Fibroblast of skin of scalp (primary cell): ENCODE data around the gene NBPF9.
"Not testable (repeated sequence)": the region's sequence is repeated elsewhere in the genome, so short reads cannot be mapped to it uniquely, and the experiment has no call there.

ENCODE experiments used
- DNase-seq: peaks from one replicate; pipeline ENCODE4 v3.0.0-alpha.2; 2013

NBPF9 gene

GRCh38 chr1:149015522-149015921 is 87.8 kb downstream of the NBPF9 start:
- DNase-seq: not testable (repeated sequence)

GRCh38 chr1:149013513-149013912 is 89.8 kb downstream of the NBPF9 start:
- not testable (repeated sequence) for DNase-seq

DNA sequence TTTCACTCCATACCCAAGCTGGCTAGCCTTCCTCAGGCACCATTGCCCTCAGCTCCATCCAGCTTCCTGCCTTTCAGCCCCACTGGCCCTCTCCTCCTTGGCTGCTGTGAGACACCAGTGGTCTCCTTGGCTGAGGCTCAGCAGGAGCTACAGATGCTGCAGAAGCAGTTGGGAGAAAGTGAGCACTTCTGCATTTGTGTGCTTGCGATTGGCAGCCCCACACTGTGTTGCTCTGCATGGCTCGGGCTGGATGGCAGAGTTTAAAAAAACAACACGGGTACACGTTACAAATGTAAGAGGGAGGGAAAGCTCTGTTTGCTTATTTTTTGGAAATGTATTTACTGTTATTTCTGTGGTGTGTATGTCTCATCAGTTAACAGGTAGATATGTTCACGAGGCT is 90.8 kb downstream of the NBPF9 start:
- not testable (repeated sequence) for DNase-seq

DNA sequence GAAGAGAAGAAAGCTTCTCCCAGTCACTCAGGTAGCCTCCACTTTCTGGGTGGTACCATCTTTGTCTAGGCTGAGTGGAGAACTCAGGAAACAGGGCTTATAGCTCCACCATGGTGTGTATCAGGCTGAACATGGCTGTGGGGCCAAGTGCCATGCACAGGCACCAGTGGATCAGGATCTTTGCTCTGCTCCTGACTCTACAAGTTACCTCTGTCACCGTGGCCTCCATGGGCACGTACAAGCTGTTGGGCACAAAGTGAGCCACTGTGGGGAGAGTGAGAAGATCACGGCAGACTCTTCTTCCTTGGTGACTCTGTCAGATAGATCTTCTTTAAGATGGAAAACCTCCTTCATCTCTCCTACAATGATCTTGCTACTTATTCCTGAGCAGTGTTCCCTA is 93.6 kb downstream of the NBPF9 start:
- not testable (repeated sequence) for DNase-seq

DNA sequence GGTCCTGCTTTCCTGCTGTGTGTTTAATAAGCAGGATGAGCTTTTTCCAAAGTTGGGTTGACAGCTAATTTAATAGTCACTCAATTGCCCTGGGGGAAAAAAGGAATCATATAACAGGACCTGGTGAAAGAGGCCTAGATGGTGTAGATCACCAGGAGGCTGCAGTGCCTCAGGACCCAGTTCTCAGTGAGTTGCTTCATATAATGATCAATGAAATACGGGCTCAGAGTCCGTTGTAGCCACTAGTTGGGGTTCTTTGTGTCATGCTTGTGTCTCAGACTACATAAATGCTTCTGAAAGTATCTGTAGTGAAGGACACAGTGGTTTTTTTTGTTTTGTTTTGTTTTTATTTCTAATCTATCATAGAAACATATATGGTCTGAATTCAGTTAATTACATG is 94.6 kb downstream of the NBPF9 start:
- not testable (repeated sequence) for DNase-seq

DNA sequence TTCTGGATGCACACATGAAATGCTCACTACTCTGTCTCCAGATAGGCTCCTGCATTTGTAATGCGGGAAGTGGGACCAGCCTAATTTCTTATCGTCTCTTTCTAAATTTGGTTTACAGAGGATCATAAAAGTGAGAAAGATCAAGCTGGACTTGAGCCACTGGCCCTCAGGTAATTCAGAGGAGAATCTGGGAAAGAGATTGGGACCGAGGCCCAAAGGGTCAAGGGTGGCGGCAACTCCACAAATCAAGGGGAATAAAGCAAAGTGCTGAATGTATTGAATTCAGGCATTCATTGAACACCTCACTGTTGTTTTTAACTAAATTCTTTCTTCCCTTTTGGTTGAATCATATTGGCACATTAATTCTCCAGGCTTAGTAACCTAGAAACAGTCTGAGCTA is 95.0 kb downstream of the NBPF9 start:
- DNase-seq: not testable (repeated sequence)
